Measurements from ENCODE around the gene RNF145.

GRCh38 chr5:159210210-159210661, 883 bp upstream of the RNF145 start:
- no peak for TF ChIP-seq CTCF (IDR thresholded peaks at IDR 0.05)
- no peak for TF ChIP-seq POLR2A (IDR thresholded peaks at IDR 0.05)

Data from body of pancreas (tissue), 4 donors.